ENCODE results near the gene NHS.
"Not testable (repeated sequence)": the region's sequence is repeated elsewhere in the genome, so short reads cannot be mapped to it uniquely, and the experiment has no call there.

Gene NHS

DNA sequence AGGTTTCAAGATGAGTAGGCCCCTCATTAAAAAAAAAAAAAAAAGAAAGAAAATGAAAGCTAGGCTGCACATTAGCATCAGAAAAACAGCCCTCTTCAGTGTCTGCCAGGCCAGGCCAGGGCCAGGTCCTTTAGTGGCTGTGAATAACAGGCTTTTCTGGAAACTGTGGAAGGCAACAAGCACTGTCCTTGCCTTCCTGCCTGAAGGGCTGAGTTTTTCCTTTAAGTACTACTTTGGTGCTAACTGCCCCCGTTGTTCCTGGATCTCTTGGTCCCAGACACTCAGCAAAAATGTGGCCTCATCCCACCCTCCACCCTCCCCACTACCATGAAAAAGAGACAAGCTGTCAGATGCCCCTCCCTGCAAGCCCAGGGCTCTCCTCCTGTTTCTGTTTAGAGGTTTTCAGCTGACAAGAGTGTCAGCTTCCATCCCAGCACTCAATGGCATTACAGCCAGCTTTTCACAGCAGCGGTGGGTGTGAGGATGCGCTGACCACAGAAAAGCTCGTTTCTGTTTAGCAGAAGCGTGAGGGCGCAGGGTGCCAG lies 174.2 kb downstream of the NHS start:
- no peak for DNase-seq (ENCODE audit: low read depth)

DNA sequence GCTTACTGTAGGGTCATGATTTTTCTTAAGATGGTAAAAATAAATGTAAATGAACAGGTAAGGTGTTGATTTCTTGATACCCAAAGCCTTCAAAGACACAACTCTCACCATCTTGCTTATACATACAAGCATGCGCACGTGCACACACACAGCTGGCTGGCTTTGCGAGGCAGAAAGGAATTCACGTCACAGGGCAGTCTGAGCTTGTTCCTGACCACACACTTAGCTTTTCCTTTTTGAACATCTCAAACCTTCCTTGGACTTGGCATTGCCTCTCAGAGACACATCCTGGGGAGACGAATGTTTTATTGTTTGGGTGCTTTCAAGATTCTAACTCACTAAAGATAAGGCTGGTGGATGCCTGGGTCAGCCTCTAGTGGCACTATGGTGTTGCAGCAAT lies 175.0 kb downstream of the NHS start:
- DNase-seq (ENCODE audit: low read depth): no peak

DNA sequence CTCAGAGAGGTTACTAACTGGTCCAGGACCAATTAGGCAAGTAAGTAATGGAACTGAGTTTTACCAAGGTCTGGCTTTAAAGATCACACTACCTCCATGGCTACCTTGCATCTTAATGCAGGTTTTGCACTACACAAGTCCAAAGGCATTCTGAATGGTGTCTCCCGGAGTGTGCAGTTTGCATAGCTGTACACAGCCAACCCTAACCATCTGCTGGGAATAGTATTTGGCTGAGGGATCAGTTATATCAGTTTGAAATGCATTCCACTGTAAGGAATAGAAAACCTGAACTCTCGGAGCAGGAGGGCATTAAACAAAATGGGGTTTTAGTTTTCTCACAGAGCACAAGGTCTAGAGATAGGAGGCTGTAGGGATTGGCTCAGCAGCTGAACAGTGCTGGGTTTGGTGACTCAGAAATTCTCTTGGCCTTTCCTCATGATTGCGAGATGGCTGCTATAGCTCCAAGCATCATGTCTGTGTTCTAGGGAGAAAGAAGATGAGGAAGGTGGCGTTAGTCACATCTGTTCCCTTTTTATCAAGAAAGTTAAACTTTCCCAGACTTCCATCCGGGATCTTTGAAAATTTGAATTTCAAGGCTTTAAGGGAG lies 177.1 kb downstream of the NHS start:
- no peak for DNase-seq (ENCODE audit: low read depth)

DNA sequence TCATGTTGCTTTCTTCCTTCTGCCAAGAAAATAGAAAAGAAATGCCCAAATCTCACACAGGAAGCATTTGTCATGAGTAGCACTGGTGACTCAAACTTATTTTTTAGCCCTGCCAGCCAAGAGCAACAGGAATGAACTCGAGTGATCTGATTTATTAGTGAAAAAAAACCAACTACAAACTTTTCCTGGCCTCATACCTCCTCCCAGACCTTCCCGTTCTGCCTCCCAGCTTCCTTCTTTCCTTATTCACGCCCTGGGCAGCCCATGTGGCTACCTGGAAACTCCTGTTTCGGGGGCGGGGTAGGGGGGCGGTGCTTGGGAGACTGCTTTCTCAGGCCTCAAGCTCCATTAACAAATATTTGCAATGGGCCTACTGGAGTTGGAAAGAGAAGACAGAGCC lies 178.5 kb downstream of the NHS start:
- DNase-seq (ENCODE audit: low read depth): no peak

DNA sequence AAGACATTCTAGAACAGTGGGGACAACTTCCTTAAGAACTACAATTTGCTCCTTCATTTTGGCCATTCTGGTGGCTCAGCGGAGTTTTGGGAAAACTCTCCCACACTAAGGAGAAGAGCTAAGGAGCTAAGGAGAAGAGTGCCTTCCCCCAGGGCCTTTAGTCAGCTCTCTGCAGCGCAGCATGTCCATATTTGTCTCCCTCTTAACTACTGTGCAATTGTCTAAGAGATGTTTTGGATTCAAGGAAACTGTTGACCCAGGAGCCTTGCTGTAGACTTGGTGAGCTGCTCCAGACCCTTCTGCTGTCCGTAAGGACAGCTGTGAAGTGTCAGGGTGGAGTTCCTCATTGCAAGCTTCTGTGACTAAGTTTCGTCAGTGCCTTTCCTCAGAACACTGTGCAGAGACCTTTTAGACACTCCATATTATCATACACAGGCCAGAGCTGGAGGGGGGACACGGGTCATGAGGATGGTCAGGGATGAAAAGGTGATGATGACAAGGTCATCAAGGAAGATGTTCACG lies 179.0 kb downstream of the NHS start:
- DNase-seq (ENCODE audit: low read depth): no peak

DNA sequence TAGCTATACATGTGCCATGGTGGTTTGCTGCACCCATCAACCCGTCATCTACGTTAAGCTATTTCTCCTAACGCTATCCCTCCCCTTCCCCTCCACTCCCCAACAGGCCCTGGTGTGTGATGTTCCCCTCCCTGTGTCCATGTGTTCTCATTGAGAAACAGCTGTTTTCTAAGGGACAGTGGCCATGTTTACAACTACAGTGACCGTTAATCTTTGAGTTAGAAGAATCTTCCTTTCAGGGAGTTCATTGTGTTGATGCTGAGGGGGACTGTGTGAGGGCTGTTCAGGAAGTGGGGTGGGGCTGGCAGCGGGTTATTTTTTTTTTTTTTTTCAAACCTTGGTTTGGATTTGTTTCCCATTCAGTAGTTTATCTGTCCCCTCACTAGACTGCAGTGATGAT lies 179.9 kb downstream of the NHS start:
- DNase-seq (ENCODE audit: low read depth): no peak

DNA sequence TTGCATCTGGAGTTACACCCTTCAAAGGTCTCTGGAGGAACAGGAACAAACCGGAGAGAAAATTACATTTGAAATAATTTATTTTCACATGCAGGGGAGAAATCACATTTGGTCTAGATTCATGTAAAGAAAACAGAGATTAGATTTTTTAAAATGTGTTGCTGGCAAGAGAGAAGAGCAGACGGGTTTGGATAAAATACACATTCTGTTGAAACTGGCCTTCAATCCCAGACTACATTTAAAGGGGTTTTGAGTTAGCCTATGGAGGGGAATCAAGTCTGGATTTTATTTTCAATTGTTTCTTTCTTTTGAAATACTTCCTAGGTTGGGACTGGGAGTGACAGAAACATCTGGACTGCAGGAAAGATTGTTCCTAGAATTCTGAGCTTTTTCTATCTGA lies 180.8 kb downstream of the NHS start:
- no peak for DNase-seq (ENCODE audit: low read depth)

DNA sequence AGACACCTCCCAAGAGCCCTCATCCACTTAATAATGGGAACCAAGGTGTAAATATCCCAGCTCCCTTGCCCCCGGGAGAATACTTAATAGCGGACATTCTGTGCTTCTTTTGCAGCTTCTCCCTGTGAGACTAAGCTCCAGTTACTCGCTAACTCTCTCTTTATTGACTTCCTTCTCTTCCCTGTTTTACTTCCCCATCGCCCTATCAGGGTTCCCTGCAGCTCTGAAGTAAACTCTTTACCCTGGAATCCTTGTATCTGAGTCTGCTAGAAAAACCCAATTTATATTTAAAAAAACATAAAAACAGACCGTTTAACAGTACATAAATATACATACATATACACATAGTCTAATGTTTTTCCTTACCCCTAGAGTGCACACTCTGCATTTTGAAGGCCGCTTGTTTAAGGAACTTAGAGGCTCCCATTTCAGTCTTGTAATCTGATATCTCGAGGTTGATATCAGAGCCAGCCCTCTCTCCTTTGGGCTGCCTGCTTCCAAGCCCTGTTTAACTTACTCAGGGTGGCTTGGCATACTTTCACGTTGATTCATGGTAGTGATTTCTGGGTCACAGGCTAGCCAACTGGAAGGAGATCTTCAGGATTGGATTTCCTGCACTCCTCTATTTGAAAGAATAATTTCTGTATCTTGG lies 184.9 kb downstream of the NHS start:
- DNase-seq (ENCODE audit: low read depth): no peak

DNA sequence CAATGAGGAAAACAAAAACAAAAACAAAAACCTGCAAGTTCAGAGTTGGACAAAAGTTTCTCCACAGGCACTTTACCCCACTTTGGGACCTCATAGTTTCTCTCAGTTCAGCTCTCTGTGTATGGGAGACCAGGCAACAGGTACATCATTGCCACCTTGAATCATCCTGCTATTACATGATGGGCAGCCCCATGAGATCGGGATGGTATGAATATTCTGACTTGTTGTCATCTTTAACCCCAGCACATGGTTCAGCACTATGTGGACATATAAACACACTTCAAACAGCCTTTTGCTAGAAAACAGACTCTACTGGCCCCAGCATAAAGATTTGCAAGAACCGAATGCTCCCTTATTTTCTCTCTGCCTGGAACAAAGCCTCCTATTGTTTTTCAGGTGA lies 185.4 kb downstream of the NHS start:
- DNase-seq (ENCODE audit: low read depth): no peak

DNA sequence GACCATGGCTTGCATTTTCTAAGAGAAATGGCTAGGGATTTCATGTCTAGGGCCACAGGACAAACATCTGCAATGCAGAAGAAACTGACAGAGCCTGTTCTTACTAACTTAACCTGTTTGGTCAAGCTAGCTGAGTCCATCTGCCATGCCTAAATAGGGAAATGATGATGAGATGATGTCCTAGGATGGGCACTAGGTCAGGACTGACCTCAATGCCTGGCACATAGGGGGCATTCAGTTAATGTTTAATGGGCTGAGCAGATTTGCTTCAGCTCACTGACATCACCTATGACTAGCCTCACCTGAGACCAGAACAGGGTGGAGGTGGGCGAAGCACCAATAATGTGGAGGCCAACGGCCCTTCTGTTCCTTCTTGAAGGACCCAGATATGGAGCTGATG lies 188.1 kb downstream of the NHS start:
- DNase-seq (ENCODE audit: low read depth): no peak

DNA sequence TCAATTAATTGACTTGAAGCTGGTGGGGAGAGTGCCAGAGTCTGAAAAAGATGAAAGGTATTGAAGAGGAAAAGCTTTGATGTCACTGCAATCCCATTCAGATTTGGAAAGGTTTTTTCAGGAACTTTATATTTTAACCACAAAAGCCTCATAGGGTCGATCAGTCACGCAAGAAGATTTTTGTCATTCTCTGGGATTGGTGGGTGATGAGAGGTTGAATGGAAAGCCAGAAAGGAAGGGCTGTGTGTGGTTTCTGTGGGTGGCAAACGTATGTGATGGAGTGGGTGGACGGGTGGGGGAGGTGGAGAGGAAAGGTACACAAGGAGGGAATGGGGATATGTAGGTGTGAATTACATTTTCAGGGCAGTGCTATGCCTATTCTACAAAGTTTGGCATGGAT lies 188.5 kb downstream of the NHS start:
- DNase-seq (ENCODE audit: low read depth): no peak

DNA sequence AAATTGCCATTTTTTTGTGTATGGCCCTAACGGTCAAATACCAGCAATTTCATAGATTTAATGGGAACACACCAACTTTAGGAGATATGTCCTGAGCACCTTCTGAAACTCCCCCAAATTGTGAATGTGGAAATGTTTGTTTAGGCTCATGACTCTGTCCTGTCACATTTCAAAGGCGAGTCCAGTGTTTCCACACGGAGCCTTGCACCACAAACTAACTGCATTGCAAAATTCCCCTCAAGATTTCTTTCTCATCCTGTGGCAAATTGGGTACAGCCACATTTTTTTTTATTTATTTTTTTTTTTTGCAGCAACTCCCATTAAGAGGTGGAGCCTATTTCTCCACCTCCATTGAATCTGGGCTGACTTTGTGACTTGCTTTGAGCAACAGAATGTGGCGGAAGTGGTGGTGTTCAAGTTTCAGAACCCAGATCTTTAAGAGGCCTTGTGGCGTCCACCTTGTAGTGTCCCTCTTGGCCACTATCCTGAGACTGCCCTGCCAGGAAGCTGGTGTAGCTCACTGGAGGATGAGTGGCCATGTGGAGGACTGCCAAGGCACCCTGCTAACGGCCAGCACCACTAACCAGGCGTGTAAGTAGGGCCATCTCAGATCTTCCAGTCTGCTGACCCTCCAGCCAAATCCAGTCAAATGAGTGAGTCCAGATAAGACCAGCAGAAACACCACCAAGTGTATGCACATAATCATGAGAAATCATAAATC lies 189.8 kb downstream of the NHS start:
- DNase-seq (ENCODE audit: low read depth): no peak

DNA sequence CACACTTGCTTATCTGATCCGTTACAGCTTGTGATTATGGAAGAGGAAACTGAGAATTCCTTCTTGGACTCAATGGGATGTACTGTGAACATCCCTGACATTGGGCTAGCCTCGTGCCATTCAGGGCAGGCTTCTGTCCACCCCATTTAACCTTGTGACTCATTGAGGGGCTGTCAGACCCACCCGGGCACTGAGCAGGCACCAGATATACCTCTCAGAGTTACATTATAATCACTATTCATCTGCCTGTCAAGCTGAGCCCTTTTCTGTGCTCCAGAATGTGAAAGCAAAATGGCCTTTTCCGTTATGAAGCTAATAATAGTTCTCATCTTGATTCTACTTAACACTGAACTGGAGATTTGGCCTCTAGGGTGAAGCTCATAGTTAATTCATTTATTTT lies 191.7 kb downstream of the NHS start:
- DNase-seq (ENCODE audit: low read depth): no peak

DNA sequence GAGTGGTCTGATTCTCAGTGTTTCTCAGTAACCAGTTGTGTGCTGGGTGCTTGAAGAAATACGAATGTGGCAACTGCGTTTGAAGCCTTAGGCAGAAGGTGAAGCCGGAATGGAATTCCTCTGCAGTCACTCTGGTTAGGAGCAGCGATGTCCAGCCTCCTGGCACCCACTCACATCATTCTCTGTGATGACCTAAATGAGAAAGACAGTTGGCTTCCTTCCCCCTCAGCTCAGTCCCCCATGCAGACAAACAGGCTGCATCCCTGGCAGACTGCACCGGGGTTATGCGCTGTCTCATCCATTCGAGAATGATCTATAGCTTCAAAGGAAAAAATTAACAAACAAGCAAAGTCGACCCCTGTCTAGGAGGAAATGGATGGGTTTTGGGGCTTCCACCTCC lies 192.2 kb downstream of the NHS start:
- DNase-seq (ENCODE audit: low read depth): no peak

DNA sequence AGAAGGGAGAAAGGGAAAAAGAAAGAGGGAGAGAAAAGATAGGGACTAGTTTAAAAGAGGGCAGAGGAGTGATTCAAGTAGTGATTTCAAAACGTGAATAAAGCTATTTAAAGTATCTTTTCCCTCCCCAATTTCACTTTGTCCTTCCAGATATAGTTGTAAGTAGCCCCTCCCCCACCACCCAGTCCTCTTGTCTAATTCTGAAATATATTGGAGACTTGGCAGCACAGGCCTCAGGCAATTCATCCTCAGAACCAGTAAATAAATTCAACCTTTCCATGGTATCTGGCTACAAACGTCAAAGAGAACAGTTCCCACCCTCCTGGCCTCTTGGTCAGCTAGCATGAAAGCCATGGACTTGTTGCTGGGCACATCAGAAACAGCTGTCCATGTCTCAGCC lies 192.8 kb downstream of the NHS start:
- DNase-seq (ENCODE audit: low read depth): no peak

DNA sequence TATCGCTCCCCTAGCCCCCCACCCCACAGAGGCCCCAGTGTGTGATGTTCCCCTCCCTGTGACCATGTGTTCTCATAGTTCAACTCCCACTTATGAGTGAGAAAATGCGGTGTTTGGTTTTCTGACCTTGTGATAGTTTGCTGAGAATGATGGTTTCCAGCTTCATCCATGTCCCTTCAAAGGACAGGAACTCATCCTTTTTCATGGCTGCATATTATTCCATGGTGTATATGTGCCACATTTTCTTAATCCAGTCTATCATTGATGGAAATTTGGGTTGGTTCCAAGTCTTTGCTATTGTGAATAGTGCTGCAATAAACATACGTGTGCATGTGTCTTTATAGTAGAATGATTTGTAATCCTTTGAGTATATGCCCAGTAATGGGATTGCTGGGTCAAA lies 193.8 kb downstream of the NHS start:
- DNase-seq (ENCODE audit: low read depth): not testable (repeated sequence)

DNA sequence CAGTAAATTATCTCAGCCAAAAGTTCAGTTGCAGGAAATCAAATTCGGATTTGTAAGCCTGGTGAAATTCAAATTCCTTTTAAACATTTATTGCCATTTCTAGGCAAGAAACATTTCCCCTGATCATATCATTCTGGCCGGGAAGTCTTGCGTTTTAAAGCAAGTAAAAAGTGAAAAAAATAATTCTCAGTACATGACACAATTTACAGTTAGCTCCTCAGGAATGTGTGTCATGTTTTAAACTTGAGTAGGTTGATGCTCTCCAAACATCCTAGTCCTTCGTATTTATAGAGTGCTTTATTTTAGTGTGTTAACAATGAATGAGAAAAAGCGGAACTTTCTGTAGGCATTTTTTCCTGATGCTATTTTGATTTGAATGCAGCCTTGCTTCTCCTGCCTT lies 204.0 kb downstream of the NHS start:
- no peak for DNase-seq (ENCODE audit: low read depth)

DNA sequence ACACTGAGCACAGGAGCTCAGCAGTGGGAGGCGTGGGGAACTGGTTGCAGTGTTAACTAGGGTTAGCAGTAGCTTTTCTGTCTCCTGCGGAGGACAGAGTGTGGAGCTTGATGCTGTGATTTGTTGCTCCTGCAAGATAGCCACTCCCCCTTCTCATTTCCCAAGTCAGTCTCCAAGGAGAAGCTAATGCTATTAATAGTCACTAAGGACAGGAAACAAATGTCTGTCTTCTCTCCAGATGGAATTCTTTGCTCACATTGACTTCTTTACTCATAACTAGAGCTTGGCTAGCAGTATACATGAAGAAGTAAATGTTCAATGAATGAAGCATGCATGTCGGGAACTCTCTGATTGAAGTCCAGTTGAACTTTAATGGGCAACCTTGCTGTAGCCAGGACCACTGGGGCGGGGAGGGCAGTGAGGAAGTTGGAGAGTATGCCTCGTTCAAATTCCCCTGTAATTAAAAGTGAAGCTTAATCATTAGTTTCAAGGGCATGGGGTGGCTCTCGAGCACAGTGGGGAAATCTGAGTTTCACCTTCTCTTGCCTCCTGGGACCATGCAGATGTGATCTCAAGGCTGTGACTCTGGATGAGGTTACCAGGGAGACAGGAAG lies 205.6 kb downstream of the NHS start:
- DNase-seq (ENCODE audit: low read depth): no peak

DNA sequence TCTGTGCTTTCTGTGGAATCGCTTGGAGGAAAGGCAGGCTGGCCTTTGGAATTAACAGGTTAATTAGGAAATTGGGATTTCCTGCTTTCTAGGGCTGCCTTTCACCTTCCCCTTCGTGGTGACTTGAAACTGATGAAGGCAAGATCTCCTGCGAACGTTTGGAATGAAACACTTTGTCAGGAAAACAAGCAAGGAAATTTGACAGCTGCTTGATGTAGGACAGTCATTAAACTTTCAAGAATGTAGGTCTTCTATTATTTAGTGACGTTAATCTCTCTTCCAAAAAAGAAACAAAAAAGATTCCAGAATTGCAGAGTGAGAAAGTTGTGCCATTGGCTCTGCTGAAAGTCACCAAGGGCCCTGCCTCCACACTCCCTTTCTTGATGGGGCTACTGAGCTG lies 206.6 kb downstream of the NHS start:
- no peak for DNase-seq (ENCODE audit: low read depth)

DNA sequence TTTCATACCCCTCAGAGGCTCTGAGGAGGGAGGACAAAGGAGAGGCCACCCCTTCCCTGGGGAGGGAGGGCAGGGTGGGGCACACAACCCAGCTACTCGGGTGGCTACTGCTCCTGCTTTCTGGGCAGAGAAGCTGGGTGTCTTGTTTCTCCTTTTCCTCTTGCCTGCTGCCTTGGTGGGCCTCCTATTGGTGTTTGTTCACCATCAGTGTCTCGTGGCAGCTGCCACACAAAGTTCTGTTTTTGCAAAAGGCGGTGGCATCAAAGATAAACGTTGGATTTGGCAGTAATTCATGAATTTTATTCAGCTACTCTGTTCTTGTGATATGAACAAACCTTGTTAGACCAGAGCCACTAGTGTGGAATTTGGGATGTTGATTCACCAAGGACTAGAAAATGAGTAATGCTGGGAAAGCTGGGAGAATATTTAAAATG lies 209.3 kb downstream of the NHS start:
- no peak for DNase-seq (ENCODE audit: low read depth)

DNA sequence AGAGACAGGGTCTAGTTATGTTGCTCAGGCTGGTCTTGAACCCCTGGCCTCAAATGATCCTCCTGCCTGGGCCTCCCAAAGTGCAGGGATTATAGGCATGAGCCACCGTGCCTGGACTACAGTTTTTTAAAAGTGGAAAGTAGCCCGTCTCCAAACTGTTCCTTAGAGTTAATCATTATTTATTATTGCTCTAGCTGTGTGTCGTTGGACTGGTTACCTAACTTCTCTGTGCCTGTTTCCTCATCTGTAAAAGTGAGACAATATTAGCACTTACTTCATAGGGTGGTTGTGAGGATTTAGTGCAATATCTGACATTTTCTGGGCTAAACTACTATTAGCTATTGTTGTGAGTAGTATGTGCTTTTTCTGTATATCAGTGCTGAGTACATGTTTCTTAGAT lies 210.0 kb downstream of the NHS start:
- no peak for DNase-seq (ENCODE audit: low read depth)

DNA sequence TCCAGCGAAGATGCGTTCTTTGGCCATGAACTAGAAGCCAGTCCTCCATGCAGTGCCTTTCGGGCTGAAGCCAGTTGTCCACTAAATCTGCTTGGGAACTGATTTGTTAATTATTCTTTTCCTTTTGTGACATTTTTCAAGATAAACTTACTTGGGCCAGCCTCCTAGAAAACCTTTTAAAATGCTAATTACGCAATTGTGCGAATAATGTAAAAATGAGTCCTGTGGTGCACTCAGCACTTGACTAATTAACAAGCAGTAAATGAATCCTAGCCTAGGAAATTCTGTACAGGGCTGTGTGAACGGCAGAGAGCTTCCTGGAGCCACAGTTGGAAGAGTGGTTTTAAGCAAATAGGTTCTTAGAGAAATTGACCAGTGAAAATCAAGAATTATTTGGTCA lies 212.4 kb downstream of the NHS start:
- no peak for DNase-seq (ENCODE audit: low read depth)

DNA sequence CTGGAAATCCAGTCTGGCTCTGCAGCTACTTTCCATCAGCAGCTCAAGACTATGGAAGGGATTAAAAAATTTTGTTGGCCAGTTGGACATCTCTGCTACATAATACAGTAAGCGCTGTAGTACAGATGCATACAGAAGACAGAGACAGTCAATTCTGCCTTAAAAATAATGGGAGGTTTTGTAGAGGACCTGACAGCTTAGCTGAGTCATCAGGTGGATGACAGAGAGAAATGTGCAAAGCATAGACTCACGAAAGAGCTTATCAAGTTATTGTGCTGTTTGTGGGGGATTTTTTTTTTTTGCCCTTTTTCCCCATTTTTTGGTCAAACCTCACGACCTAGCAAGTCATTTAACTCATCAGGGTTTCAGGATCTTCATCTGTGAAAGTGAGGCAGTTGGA lies 213.3 kb downstream of the NHS start:
- DNase-seq (ENCODE audit: low read depth): no peak

Measured in activated T-helper 9 cell treated with anti-CD3 and anti-CD28 coated beads, Interleukin-2, amount 50 U/mL, for 16 hours (primary cell).